Small intestine (tissue), 7 donors: ENCODE measurements around the gene SLC9C2. TPM values are rescaled to one million over a fixed set of nuclear protein-coding genes. Genes with fewer than 3 reads are reported as not detected.

Source experiments
- DNase-seq, 2 donors: peaks; one replicate each; pipeline versions ENCODE4 v3.0.0 to v3.0.0-alpha.2; 2013
- FAIRE-seq: peaks from 2 replicates; lab custom pipeline; 2012; peaks lifted over from hg19 to GRCh38; lab: Jason Lieb, UNC
- H3K27ac ChIP-seq, 3 donors: one replicate each; pipeline ENCODE4 v1.5.1; 2013; ENCODE audit warnings: low read length in 2 of 3, mild to moderate bottlenecking in 2 of 3, control low read depth in 1 of 3, inconsistent platforms in 1 of 3, low read depth in 1 of 3, moderate library complexity in 1 of 3
- H3K27me3 ChIP-seq, 3 donors: one replicate each; pipeline ENCODE4 v1.6.1; 2013; ENCODE audit warnings: low read length in 3 of 3, inconsistent platforms in 1 of 3; ENCODE audit not compliant: control insufficient read depth in 3 of 3, insufficient read depth in 3 of 3
- H3K36me3 ChIP-seq, 3 donors: one replicate each; pipeline ENCODE4 v1.6.1; 2013; ENCODE audit warnings: low read length in 3 of 3, inconsistent platforms in 1 of 3, low read depth in 1 of 3, mild to moderate bottlenecking in 1 of 3, moderate library complexity in 1 of 3; ENCODE audit not compliant: control insufficient read depth in 3 of 3, insufficient read depth in 2 of 3
- H3K4me1 ChIP-seq, 3 donors: one replicate each; pipeline ENCODE4 v1.6.1; 2013; ENCODE audit warnings: low read length in 2 of 3, inconsistent platforms in 1 of 3, low read depth in 1 of 3, mild to moderate bottlenecking in 1 of 3, moderate library complexity in 1 of 3; ENCODE audit not compliant: control insufficient read depth in 3 of 3, insufficient read depth in 2 of 3
- H3K4me3 ChIP-seq, 3 donors: one replicate each; pipeline ENCODE4 v1.5.1; 2013; ENCODE audit warnings: low read length in 3 of 3, control low read depth in 1 of 3, inconsistent platforms in 1 of 3, low read depth in 1 of 3, mild to moderate bottlenecking in 1 of 3, moderate library complexity in 1 of 3
- H3K9me3 ChIP-seq, 2 donors: one replicate each; pipeline ENCODE4 v1.6.1; 2013; ENCODE audit warnings: low read depth in 1 of 2, low read length in 1 of 2; ENCODE audit not compliant: control insufficient read depth in 2 of 2, insufficient read depth in 1 of 2
- WGBS, 3 donors: extraction: QIAGEN DNeasy Blood & Tissue Kit; methylation state at CpG; one replicate each; pipeline ENCODE4 v1.1.7; 2013; 5-methylcytosine and 5-hydroxymethylcytosine counted together
- polyA plus RNA-seq, 4 donors: library from polyadenylated mRNA; stranded (reverse) in 3 of 4; unstranded in 1 of 4; fragments of 200-250 nt in 3 of 4; fragments of 120-200 nt in 1 of 4; gene quantifications; one replicate each; pipeline versions ENCODE4 v1.2.1 to v1.2.3, GENCODE V29; 2013
- donor health status: healthy with polysubstance abuse.
- donor health status: control.
- donor health status: control.
- donor health status: Bipolar disorder and iron deficiency.
- donor health status: healthy.

SLC9C2 gene
- polyA plus RNA-seq, 4 donors = 0.06 TPM; not detected in 3

- no peak overlapping the region for H3K27ac ChIP-seq
- no peaks in the 10 kb centered on the region for H3K36me3 ChIP-seq
- 80 to 87% (median 84%) methylated on average over 4 of the region's 4 CpGs for WGBS, 3 donors
- H3K4me1 ChIP-seq = no peaks in the 10 kb centered on the region
- no peak for DNase-seq
- no peaks in the 10 kb centered on the region for H3K9me3 ChIP-seq
- H3K27me3 ChIP-seq = no peaks in the 10 kb centered on the region
- no peak for FAIRE-seq
- H3K4me3 ChIP-seq = no peak overlapping the region
Observed at GRCh38 chr1:173554089-173554488, 48.8 kb downstream of the SLC9C2 start.

GRCh38 chr1:173553312-173553711 is 49.6 kb downstream of the SLC9C2 start:
- H3K36me3 ChIP-seq = no peaks in the 10 kb centered on the region
- no peak overlapping the region for H3K4me3 ChIP-seq
- no peaks in the 10 kb centered on the region for H3K9me3 ChIP-seq
- H3K4me1 ChIP-seq = no peaks in the 10 kb centered on the region
- no peak for FAIRE-seq
- DNase-seq = no peak
- no peaks in the 10 kb centered on the region for H3K27me3 ChIP-seq
- H3K27ac ChIP-seq = no peak overlapping the region

DNA sequence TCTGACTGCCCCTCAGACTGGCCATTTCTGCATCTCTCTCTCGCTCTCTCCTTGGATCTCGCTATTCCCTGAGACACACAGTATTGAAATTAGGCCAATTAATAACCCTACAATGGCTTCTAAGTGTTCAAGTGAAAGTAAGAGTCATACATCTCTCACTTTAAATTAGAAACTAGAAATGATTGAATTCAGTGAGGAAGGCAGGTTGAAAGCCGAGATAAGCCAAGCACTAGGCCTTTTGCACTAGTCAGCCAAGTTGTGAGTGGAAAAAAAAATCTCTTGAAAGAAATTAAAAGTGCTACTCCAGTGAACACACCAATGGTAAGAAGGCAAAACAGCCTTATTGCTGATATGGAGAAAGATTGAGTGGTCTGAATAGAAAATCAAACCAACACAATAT is 51.2 kb downstream of the SLC9C2 start:
- no peak overlapping the region for H3K27ac ChIP-seq
- no peaks in the 10 kb centered on the region for H3K9me3 ChIP-seq
- no peak for DNase-seq
- H3K4me3 ChIP-seq = no peak overlapping the region
- FAIRE-seq = no peak
- H3K27me3 ChIP-seq = no peaks in the 10 kb centered on the region
- WGBS, 3 donors = 72 to 91% (median 85%) methylated on average over 3 of the region's 3 CpGs
- no peaks in the 10 kb centered on the region for H3K36me3 ChIP-seq
- H3K4me1 ChIP-seq = no peaks in the 10 kb centered on the region

DNA sequence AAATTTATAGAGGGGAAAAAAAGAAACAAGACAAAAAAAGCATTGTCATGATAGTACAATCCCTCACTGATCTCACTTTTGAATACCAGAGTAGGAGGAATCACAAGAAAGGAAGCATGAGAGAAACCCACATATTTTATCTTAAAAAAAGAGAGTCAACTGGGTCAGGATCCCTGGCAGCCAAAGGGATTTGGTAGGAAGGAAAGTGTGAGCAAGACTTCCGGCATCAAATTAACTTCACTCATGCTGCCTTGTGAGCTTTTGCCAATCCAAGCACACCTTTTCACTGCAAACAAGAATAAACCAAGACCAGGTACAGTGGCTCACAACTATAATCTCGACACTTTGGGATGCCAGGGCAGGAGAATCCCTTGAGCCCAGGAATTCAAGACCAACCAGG is 53.1 kb downstream of the SLC9C2 start:
- H3K4me3 ChIP-seq = no peak overlapping the region
- no peaks in the 10 kb centered on the region for H3K27me3 ChIP-seq
- no peaks in the 10 kb centered on the region for H3K36me3 ChIP-seq
- WGBS, 3 donors = 80 to 93% (median 92%) methylated on average over 2 of the region's 2 CpGs
- no peak overlapping the region for H3K27ac ChIP-seq
- no peaks in the 10 kb centered on the region for H3K4me1 ChIP-seq
- FAIRE-seq = no peak
- no peaks in the 10 kb centered on the region for H3K9me3 ChIP-seq
- no peak for DNase-seq

GRCh38 chr1:173545688-173546087 is 57.2 kb downstream of the SLC9C2 start:
- no peak overlapping the region for H3K4me3 ChIP-seq
- DNase-seq (no peak), FAIRE-seq (no peak)
- H3K4me1 ChIP-seq = no peaks in the 10 kb centered on the region
- no peaks in the 10 kb centered on the region for H3K27me3 ChIP-seq
- no peaks in the 10 kb centered on the region for H3K36me3 ChIP-seq
- WGBS, 3 donors = 70 to 84% (median 78%) methylated on average over 3 of the region's 3 CpGs
- H3K9me3 ChIP-seq = no peaks in the 10 kb centered on the region
- H3K27ac ChIP-seq = no peak overlapping the region

- H3K27ac ChIP-seq = no peak overlapping the region
- H3K4me3 ChIP-seq = no peak overlapping the region
- no peak for FAIRE-seq
- no peaks in the 10 kb centered on the region for H3K27me3 ChIP-seq
- no peaks in the 10 kb centered on the region for H3K4me1 ChIP-seq
- H3K36me3 ChIP-seq = no peaks in the 10 kb centered on the region
- DNase-seq = no peak
- H3K9me3 ChIP-seq = no peaks in the 10 kb centered on the region
Observed at GRCh38 chr1:173536223-173536622, 66.6 kb downstream of the SLC9C2 start.

DNA sequence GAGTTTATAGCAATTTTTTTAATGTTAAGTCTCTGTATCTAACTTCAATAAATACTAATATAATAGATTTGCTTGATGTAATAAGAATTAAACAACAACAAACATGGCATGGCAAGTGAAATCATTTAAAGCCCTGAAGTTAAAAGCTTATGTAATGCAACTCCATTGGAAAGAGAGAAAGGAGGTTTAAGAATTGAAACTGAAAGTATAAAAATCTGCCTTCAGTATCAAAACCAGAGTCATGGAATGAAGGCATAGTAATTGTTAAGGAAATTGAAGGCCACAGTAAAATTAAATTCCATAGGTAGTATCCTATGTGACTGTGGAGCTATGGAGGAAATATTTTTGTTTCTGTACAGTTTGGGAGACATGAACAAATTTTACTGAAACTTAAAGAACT is 70.6 kb downstream of the SLC9C2 start:
- H3K27me3 ChIP-seq = no peaks in the 10 kb centered on the region
- H3K27ac ChIP-seq = no peak overlapping the region
- no peak for DNase-seq
- FAIRE-seq = no peak
- H3K4me1 ChIP-seq = no peaks in the 10 kb centered on the region
- H3K4me3 ChIP-seq = no peak overlapping the region
- no peaks in the 10 kb centered on the region for H3K9me3 ChIP-seq
- no peaks in the 10 kb centered on the region for H3K36me3 ChIP-seq

- H3K9me3 ChIP-seq = no peaks in the 10 kb centered on the region
- no peak overlapping the region for H3K27ac ChIP-seq
- WGBS, 3 donors = 78 to 79% (median 78%) methylated on average over 4 of the region's 4 CpGs
- H3K4me1 ChIP-seq = no peaks in the 10 kb centered on the region
- H3K27me3 ChIP-seq = no peaks in the 10 kb centered on the region
- DNase-seq (no peak), FAIRE-seq (no peak)
- no peaks in the 10 kb centered on the region for H3K36me3 ChIP-seq
- H3K4me3 ChIP-seq = no peak overlapping the region
Observed at GRCh38 chr1:173530795-173531693, 71.8 kb downstream of the SLC9C2 start.

DNA sequence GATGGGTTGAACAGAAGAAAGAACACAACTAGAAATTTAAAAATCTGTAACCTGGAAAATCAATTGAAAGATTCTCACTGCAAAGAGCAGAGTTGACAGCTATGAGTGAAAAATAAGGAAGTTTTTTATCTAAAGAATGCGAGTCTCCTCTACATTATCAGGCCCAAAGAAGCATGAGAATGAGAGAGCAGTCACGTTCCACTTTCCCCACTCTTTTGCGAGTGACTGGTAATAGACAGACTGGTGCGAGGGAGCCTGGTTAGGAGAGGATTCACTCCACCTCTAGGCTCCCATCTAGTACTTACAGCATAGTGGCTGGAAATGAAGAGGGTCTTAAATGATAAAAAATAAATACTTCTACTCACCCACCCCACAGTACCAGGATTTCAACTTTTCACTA is 73.8 kb downstream of the SLC9C2 start:
- H3K36me3 ChIP-seq = no peaks in the 10 kb centered on the region
- WGBS, 3 donors = 63 to 72% (median 71%) methylated on average over 4 of the region's 4 CpGs
- H3K27ac ChIP-seq = no peak overlapping the region
- DNase-seq = no peak
- H3K4me3 ChIP-seq = no peak overlapping the region
- no peaks in the 10 kb centered on the region for H3K27me3 ChIP-seq
- H3K4me1 ChIP-seq = no peaks in the 10 kb centered on the region
- H3K9me3 ChIP-seq = no peaks in the 10 kb centered on the region
- no peak for FAIRE-seq
